ENCODE data around the gene SMYD3. TPM values are rescaled to one million over a fixed set of nuclear protein-coding genes. Genes with fewer than 3 reads are reported as not detected.
A peak's percentile ranks its signal among the peaks of the same experiment; 100 is the strongest.

The SMYD3 gene
- total RNA-seq, 1 experiment from 2014 or later = 17.4 TPM

DNA sequence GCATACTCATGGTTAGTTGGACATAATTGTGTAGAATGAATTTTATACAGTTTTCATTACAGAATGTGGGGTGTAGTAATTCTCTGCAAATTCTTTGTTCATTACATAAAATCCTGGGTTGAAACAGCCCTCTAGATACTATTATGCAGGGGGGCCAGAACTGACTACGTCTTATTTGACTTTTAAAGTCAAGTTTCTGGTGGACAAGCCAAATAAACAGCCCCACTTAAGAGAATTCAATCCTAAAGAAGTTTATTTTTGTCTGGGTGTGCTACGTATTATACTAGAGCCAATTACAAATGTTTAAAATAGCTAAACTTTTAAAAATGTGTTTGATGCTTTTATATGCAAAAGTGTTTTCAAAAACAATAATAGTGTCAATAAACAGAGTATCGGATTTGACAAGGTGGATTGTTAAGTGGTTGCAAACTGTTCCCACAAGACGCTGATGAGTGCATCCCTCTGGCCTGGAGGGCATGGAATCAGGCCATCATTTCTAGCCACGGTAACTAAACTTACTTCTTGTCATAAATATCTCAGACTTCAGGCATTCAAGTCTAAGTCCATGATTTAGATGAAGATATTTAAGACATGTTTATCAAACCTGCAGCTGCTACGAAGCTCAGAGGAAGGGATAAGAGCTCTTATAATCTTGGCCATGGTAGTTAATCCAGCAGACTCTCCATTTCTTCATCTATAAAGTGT is 706.0 kb downstream of the SMYD3 start:
- in situ Hi-C loops (cut with HindIII; ENCODE audit: low pct_unique_long_range_greater_than_20kb, low sequenced_read_pairs) (no loop called here), intact Hi-C loops (cut with micrococcal nuclease; ENCODE audit: unreplicated experiment) (no loop called here)
- no TSS peak for BruUV-seq (replicated peaks)
- no peaks in the 10 kb centered on the region for H3K36me3 ChIP-seq (ENCODE audit: control insufficient read depth, insufficient read depth, low read length)
- TF ChIP-seq TCF7L2 (IDR thresholded peaks at IDR 0.05; ENCODE audit: low read depth, low read length) = no peak
- TF ChIP-seq POLR2AphosphoS5 (IDR thresholded peaks at IDR 0.05; ENCODE audit: low read depth, low read length) = no peak
- ChIA-PET POLR2A (no interaction called here), CTCF (interaction anchor here (0.7 kb wide), 1 partner anchor 15 kb away, joined by 6 read pairs; no protein-coding TSS in a partner anchor)
- no peak for DNase-seq (ENCODE audit: low read depth, low spot score)
- H3K27me3 ChIP-seq (ENCODE audit: control insufficient read depth, insufficient read depth, low read length) = no peaks in the 10 kb centered on the region
- H3K4me3 ChIP-seq (ENCODE audit: low read depth in 2 of 2, low read length in 2 of 2) = no peak overlapping the region
- no peaks in the 10 kb centered on the region for H3K4me1 ChIP-seq (ENCODE audit: control insufficient read depth, insufficient read depth, low read length)
- no peak for ATAC-seq
- no peaks in the 10 kb centered on the region for H3K9me3 ChIP-seq (ENCODE audit: control insufficient read depth, insufficient read depth, low read depth, low read length)
- no peak overlapping the region for H3K27ac ChIP-seq (ENCODE audit: low read length)

DNA sequence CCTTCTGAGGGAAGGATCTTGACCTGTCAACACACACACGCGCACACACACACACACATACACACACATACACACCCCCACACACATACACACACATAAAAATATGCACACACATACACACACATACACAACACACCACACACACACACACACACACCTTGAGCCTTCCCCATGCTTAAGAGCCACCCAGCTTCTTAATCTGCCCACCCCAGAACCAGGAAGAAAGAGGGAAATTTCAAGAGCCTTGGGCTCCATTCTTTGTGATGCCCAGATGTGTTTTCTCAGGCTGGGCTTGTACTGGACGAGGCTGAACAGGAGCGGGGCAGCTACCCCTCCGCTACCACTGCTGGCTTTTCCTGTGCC is 708.7 kb downstream of the SMYD3 start:
- ChIA-PET CTCF (interaction anchor here (0.7 kb wide), 1 partner anchor 15 kb away, joined by 3 read pairs; no protein-coding TSS in a partner anchor), POLR2A (interaction anchor here (0.7 kb wide), 1 partner anchor 820 kb away, joined by 3 read pairs; no protein-coding TSS in a partner anchor)
- no peak for DNase-seq (ENCODE audit: low read depth, low spot score)
- no peaks in the 10 kb centered on the region for H3K36me3 ChIP-seq (ENCODE audit: control insufficient read depth, insufficient read depth, low read length)
- in situ Hi-C loops (cut with HindIII; ENCODE audit: low pct_unique_long_range_greater_than_20kb, low sequenced_read_pairs) (no loop called here), intact Hi-C loops (cut with micrococcal nuclease; ENCODE audit: unreplicated experiment) (no loop called here)
- no TSS peak for BruUV-seq (replicated peaks)
- ATAC-seq = 0 out of 2 replicates have a peak, but pooled peaks have one; percentile 21
- TF ChIP-seq, protein P1, sequence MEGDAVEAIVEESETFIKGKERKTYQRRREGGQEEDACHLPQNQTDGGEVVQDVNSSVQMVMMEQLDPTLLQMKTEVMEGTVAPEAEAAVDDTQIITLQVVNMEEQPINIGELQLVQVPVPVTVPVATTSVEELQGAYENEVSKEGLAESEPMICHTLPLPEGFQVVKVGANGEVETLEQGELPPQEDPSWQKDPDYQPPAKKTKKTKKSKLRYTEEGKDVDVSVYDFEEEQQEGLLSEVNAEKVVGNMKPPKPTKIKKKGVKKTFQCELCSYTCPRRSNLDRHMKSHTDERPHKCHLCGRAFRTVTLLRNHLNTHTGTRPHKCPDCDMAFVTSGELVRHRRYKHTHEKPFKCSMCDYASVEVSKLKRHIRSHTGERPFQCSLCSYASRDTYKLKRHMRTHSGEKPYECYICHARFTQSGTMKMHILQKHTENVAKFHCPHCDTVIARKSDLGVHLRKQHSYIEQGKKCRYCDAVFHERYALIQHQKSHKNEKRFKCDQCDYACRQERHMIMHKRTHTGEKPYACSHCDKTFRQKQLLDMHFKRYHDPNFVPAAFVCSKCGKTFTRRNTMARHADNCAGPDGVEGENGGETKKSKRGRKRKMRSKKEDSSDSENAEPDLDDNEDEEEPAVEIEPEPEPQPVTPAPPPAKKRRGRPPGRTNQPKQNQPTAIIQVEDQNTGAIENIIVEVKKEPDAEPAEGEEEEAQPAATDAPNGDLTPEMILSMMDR (IDR thresholded peaks at IDR 0.05) = no peak
- TF ChIP-seq POLR2AphosphoS5 (IDR thresholded peaks at IDR 0.05; ENCODE audit: low read depth, low read length) (no peak), TCF7L2 (IDR thresholded peaks at IDR 0.05; ENCODE audit: low read depth, low read length) (no peak), SIN3A (IDR thresholded peaks at IDR 0.05; ENCODE audit: borderline replicate concordance, insufficient read depth, low read depth, low read length) (no peak)
- TF ChIP-seq, protein P2, sequence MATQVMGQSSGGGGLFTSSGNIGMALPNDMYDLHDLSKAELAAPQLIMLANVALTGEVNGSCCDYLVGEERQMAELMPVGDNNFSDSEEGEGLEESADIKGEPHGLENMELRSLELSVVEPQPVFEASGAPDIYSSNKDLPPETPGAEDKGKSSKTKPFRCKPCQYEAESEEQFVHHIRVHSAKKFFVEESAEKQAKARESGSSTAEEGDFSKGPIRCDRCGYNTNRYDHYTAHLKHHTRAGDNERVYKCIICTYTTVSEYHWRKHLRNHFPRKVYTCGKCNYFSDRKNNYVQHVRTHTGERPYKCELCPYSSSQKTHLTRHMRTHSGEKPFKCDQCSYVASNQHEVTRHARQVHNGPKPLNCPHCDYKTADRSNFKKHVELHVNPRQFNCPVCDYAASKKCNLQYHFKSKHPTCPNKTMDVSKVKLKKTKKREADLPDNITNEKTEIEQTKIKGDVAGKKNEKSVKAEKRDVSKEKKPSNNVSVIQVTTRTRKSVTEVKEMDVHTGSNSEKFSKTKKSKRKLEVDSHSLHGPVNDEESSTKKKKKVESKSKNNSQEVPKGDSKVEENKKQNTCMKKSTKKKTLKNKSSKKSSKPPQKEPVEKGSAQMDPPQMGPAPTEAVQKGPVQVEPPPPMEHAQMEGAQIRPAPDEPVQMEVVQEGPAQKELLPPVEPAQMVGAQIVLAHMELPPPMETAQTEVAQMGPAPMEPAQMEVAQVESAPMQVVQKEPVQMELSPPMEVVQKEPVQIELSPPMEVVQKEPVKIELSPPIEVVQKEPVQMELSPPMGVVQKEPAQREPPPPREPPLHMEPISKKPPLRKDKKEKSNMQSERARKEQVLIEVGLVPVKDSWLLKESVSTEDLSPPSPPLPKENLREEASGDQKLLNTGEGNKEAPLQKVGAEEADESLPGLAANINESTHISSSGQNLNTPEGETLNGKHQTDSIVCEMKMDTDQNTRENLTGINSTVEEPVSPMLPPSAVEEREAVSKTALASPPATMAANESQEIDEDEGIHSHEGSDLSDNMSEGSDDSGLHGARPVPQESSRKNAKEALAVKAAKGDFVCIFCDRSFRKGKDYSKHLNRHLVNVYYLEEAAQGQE (IDR thresholded peaks at IDR 0.05; ENCODE audit: insufficient read depth in 1 of 2, low read depth in 2 of 2, low read length in 1 of 2) = no peak
- H3K27me3 ChIP-seq (ENCODE audit: control insufficient read depth, insufficient read depth, low read length) = no peaks in the 10 kb centered on the region
- no peaks in the 10 kb centered on the region for H3K4me1 ChIP-seq (ENCODE audit: control insufficient read depth, insufficient read depth, low read length)
- H3K4me3 ChIP-seq (ENCODE audit: low read depth in 2 of 2, low read length in 2 of 2) = no peak overlapping the region
- H3K27ac ChIP-seq (ENCODE audit: low read length) = no peak overlapping the region
- no peaks in the 10 kb centered on the region for H3K9me3 ChIP-seq (ENCODE audit: control insufficient read depth, insufficient read depth, low read depth, low read length)

All from Panc1 (cell line).